ENCODE results near the gene NR4A2. TPM values are rescaled to one million over a fixed set of nuclear protein-coding genes. Genes with fewer than 3 reads are reported as not detected.
"Not testable (repeated sequence)": the region's sequence is repeated elsewhere in the genome, so short reads cannot be mapped to it uniquely, and the experiment has no call there.

NR4A2 gene
- total RNA-seq, 2 experiments from 2014 or later, result 34.7 to 35.3 TPM

DNA sequence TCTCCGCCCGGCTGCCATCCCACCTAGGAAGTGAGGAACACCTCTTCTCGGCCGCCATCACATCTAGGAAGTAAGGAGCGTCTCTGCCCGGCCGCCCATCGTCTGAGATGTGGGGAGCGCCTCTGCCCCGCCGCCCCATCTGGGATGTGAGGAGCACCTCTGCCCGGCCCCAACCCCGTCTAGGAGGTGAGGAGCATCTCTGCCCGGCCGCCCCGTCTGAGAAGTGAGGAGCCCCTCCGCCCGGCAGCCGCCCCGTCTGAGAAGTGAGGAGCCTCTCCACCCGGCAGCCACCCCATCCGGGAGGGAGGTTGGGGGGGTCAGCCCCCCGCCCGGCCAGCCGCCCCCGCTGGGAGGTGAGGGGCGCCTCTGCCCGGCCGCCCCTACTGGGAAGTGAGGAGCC is 39.1 kb downstream of the NR4A2 start:
- POLR2A ChIA-PET, CTCF ChIA-PET: not testable (repeated sequence)

- CTCF ChIA-PET, result no interaction called here
- POLR2A ChIA-PET, result no interaction called here
Measured at GRCh38 chr2:156279446-156280150, 52.9 kb downstream of the NR4A2 start.

Other genes with a start within 250 kb of the NR4A2 start
- gene GPD2, start 103.7 kb upstream of the NR4A2 start, total RNA-seq, result 10 to 100 TPM; 49.8 to 51.8 TPM

Measured in activated CD8-positive, alpha-beta memory T cell treated with anti-CD3 and anti-CD28 coated beads for 36 hours (primary cell).